HepG2 (cell line): Measurements from ENCODE around the gene ZNF764.
"Not testable (repeated sequence)": the region's sequence is repeated elsewhere in the genome, so short reads cannot be mapped to it uniquely, and the experiment has no call there.

Experiments used
- ATF7-NPFF ChIP-seq: sonication (generic); formaldehyde crosslinking; IDR thresholded peaks from 2 replicates; pipeline ENCODE4 v1.8.1; 2023; ENCODE audit warnings: mild to moderate bottlenecking, low read depth, missing genetic modification reagents, moderate library complexity
- CREB1 ChIP-seq, 2 experiments: fragments of 450-650 bp in 1 of 2; IDR thresholded peaks; 2 replicates each; pipeline ENCODE4 v1.6.1; 2016 to 2017; ENCODE audit warnings: control low read depth in 1 of 2, mild to moderate bottlenecking in 1 of 2, missing compliant biosample characterization in 1 of 2, missing genetic modification characterization in 1 of 2
- ELF1 ChIP-seq: sonication (generic); formaldehyde crosslinking; IDR thresholded peaks from 2 replicates; pipeline ENCODE4 v1.4.0; 2020; ENCODE audit warnings: missing genetic modification reagents
- GTF3A ChIP-seq: sonication (generic); formaldehyde crosslinking; conservative IDR thresholded peaks from 2 replicates; pipeline ENCODE4 v1.4.0; 2020; ENCODE audit warnings: mild to moderate bottlenecking, missing genetic modification reagents
- HIVEP1 ChIP-seq: sonication (generic); formaldehyde crosslinking; IDR thresholded peaks from 2 replicates; pipeline ENCODE4 v1.4.0; 2020; ENCODE audit warnings: mild to moderate bottlenecking, missing genetic modification reagents
- JUND ChIP-seq: sonication (generic); formaldehyde crosslinking; IDR thresholded peaks from 2 replicates; pipeline ENCODE4 v1.8.0; 2022; ENCODE audit warnings: mild to moderate bottlenecking, missing genetic modification reagents
- KLF15 ChIP-seq: sonication (generic); formaldehyde crosslinking; IDR thresholded peaks from 2 replicates; pipeline ENCODE4 v1.8.1; 2023; ENCODE audit warnings: borderline replicate concordance, mild to moderate bottlenecking, inconsistent platforms, missing genetic modification reagents, mixed read lengths
- PRPF4 ChIP-seq: fragments of 200-400 bp; formaldehyde crosslinking; IDR thresholded peaks from 2 replicates; pipeline ENCODE4 v1.6.1; 2016; ENCODE audit warnings: low read length, low read depth; ENCODE audit not compliant: poor library complexity, severe bottlenecking
- SMARCE1 ChIP-seq: fragments of 450-650 bp; IDR thresholded peaks from 2 replicates; pipeline ENCODE4 v1.6.1; 2017; ENCODE audit warnings: borderline replicate concordance
- TSC22D2 ChIP-seq: sonication (generic); formaldehyde crosslinking; IDR thresholded peaks from 2 replicates; pipeline ENCODE4 v1.5.1; 2020; ENCODE audit warnings: missing genetic modification reagents, mild to moderate bottlenecking, borderline replicate concordance
- U2AF1 ChIP-seq: fragments of 200-400 bp; formaldehyde crosslinking; optimal IDR thresholded peaks from 2 replicates; pipeline ENCODE3; 2017; ENCODE audit warnings: mild to moderate bottlenecking, low read depth, low read length
- ZNF83 ChIP-seq: sonication (generic); formaldehyde crosslinking; IDR thresholded peaks from 2 replicates; pipeline ENCODE4 v1.4.0; 2020; ENCODE audit warnings: missing genetic modification reagents, mild to moderate bottlenecking, borderline replicate concordance
- TF ChIP-seq, protein P1 (sequence below): sonication (generic); formaldehyde crosslinking; IDR thresholded peaks from 2 replicates; pipeline ENCODE4 v1.5.0; 2020; ENCODE audit warnings: mild to moderate bottlenecking, missing genetic modification reagents, moderate library complexity
- TF ChIP-seq, protein P2 (sequence below): sonication (generic); formaldehyde crosslinking; IDR thresholded peaks from 2 replicates; pipeline ENCODE4 v1.5.0; 2020; ENCODE audit warnings: missing genetic modification reagents

DNA sequence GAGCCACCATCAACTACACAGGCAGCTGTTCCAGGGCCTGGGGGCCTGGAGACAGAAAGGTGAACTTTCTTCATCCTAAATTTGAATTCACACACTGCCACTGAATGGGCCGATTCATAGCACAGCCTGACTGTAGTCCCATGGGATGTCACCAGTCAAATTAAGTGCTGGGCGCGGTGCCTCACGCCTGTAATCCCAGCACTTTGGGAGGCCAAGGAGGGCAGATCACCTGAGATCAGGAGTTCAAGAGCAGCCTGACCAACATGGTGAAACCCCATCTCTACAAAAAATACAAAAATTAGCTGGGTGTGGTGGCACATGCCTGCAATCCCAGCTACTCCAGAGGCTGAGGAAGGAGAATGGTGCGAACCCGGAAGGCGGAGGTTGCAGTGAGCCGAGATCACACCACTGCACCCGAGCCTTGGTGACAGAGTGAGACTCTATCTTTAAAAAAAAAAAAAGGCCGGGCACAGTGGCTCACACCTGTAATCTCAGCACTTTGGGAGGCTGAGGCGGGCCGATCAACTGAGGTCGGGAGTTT, 18.1 kb downstream of the ZNF764 start:
- not testable (repeated sequence) for TF ChIP-seq TSC22D2 (CRISPR knock-in tag); CREB1 (IDR thresholded peaks at IDR 0.05); CREB1 (CRISPR knock-in tag; IDR thresholded peaks at IDR 0.05); KLF15 (CRISPR knock-in tag); HIVEP1 (CRISPR knock-in tag); SMARCE1; ELF1 (CRISPR knock-in tag); U2AF1; ZNF83 (CRISPR knock-in tag); GTF3A; ATF7-NPFF (CRISPR knock-in tag); PRPF4; JUND (CRISPR knock-in tag)
- TF ChIP-seq, protein P1, sequence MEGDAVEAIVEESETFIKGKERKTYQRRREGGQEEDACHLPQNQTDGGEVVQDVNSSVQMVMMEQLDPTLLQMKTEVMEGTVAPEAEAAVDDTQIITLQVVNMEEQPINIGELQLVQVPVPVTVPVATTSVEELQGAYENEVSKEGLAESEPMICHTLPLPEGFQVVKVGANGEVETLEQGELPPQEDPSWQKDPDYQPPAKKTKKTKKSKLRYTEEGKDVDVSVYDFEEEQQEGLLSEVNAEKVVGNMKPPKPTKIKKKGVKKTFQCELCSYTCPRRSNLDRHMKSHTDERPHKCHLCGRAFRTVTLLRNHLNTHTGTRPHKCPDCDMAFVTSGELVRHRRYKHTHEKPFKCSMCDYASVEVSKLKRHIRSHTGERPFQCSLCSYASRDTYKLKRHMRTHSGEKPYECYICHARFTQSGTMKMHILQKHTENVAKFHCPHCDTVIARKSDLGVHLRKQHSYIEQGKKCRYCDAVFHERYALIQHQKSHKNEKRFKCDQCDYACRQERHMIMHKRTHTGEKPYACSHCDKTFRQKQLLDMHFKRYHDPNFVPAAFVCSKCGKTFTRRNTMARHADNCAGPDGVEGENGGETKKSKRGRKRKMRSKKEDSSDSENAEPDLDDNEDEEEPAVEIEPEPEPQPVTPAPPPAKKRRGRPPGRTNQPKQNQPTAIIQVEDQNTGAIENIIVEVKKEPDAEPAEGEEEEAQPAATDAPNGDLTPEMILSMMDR (CRISPR knock-in tag), result not testable (repeated sequence)
- TF ChIP-seq, protein P2, sequence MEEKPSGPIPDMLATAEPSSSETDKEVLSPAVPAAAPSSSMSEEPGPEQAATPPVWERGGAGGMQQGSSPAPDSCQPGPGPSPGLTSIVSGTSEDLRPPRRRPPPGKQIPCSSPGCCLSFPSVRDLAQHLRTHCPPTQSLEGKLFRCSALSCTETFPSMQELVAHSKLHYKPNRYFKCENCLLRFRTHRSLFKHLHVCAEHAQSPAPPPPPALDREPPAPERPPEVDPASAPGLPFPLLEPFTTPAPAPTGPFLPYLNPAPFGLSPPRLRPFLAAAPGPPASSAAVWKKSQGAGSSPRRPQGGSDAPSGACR (CRISPR knock-in tag), result not testable (repeated sequence)
